ENCODE measurements around the gene SLAMF6. TPM values are rescaled to one million over a fixed set of nuclear protein-coding genes. Genes with fewer than 3 reads are reported as not detected.
"Not testable (repeated sequence)": the region's sequence is repeated elsewhere in the genome, so short reads cannot be mapped to it uniquely, and the experiment has no call there.

The SLAMF6 gene
- total RNA-seq, 1 donor from 2014 or later: not detected

- Mint-ChIP-seq H3K4me3 (ENCODE audit: unreplicated experiment) (no peak overlapping the region), H3K4me1 (ENCODE audit: low read depth, unreplicated experiment) (no peaks in the 10 kb centered on the region)
- TF ChIP-seq CTCF (IDR thresholded peaks at IDR 0.05; ENCODE audit: partially characterized antibody, unreplicated experiment): no peak
These were observed 18.4 kb downstream of the SLAMF6 start for GRCh38 chr1:160504651-160505050.

GRCh38 chr1:160503087-160503486 lies 20.0 kb downstream of the SLAMF6 start:
- Mint-ChIP-seq H3K27me3 (ENCODE audit: unreplicated experiment) (peaks cover 3% of the 10 kb centered on the region), H3K36me3 (ENCODE audit: unreplicated experiment) (peaks cover 15% of the 10 kb centered on the region), H3K4me1 (ENCODE audit: low read depth, unreplicated experiment) (no peaks in the 10 kb centered on the region), H3K27ac (ENCODE audit: unreplicated experiment) (no peak overlapping the region), H3K9me3 (ENCODE audit: unreplicated experiment) (peaks cover 4% of the 10 kb centered on the region), H3K4me3 (ENCODE audit: unreplicated experiment) (no peak overlapping the region)
- TF ChIP-seq CTCF (IDR thresholded peaks at IDR 0.05; ENCODE audit: partially characterized antibody, unreplicated experiment): no peak
- no peak for DNase-seq

More at GRCh38 chr1:160504651-160505050, 18.4 kb downstream of the SLAMF6 start:
- peaks cover 10% of the 10 kb centered on the region for H3K9me3 Mint-ChIP-seq (ENCODE audit: unreplicated experiment)
- H3K36me3 Mint-ChIP-seq (ENCODE audit: unreplicated experiment): peaks cover 11% of the 10 kb centered on the region
- H3K27me3 Mint-ChIP-seq (ENCODE audit: unreplicated experiment): peaks cover under 1% of the 10 kb centered on the region
- no peak for DNase-seq
- H3K27ac Mint-ChIP-seq (ENCODE audit: unreplicated experiment): no peak overlapping the region

- Mint-ChIP-seq H3K4me3 (ENCODE audit: unreplicated experiment) (no peak overlapping the region), H3K36me3 (ENCODE audit: unreplicated experiment) (peaks cover 4% of the 10 kb centered on the region), H3K9me3 (ENCODE audit: unreplicated experiment) (no peaks in the 10 kb centered on the region), H3K27me3 (ENCODE audit: unreplicated experiment) (peaks cover 3% of the 10 kb centered on the region), H3K4me1 (ENCODE audit: low read depth, unreplicated experiment) (no peaks in the 10 kb centered on the region), H3K27ac (ENCODE audit: unreplicated experiment) (no peak overlapping the region)
- DNase-seq: no peak
- no peak for TF ChIP-seq CTCF (IDR thresholded peaks at IDR 0.05; ENCODE audit: partially characterized antibody, unreplicated experiment)
These were observed 22.6 kb downstream of the SLAMF6 start for GRCh38 chr1:160500321-160500990.

GRCh38 chr1:160499631-160500030 lies 23.4 kb downstream of the SLAMF6 start:
- peaks cover 3% of the 10 kb centered on the region for H3K27me3 Mint-ChIP-seq (ENCODE audit: unreplicated experiment)
- H3K4me1 Mint-ChIP-seq (ENCODE audit: low read depth, unreplicated experiment): no peaks in the 10 kb centered on the region
- DNase-seq: no peak
- no peak overlapping the region for H3K27ac Mint-ChIP-seq (ENCODE audit: unreplicated experiment)
- peaks cover 4% of the 10 kb centered on the region for H3K36me3 Mint-ChIP-seq (ENCODE audit: unreplicated experiment)
- H3K9me3 Mint-ChIP-seq (ENCODE audit: unreplicated experiment): no peaks in the 10 kb centered on the region
- no peak overlapping the region for H3K4me3 Mint-ChIP-seq (ENCODE audit: unreplicated experiment)
- no peak for TF ChIP-seq CTCF (IDR thresholded peaks at IDR 0.05; ENCODE audit: partially characterized antibody, unreplicated experiment)

- not testable (repeated sequence) for H3K27ac Mint-ChIP-seq (ENCODE audit: unreplicated experiment); H3K36me3 Mint-ChIP-seq (ENCODE audit: unreplicated experiment); H3K4me3 Mint-ChIP-seq (ENCODE audit: unreplicated experiment); H3K27me3 Mint-ChIP-seq (ENCODE audit: unreplicated experiment); H3K4me1 Mint-ChIP-seq (ENCODE audit: low read depth, unreplicated experiment); H3K9me3 Mint-ChIP-seq (ENCODE audit: unreplicated experiment); DNase-seq
These were observed 24.6 kb downstream of the SLAMF6 start for GRCh38 chr1:160498301-160499065.
